Right cardiac atrium (tissue), 5 donors: ENCODE data around the gene MFSD12. TPM values are rescaled to one million over a fixed set of nuclear protein-coding genes. Genes with fewer than 3 reads are reported as not detected.
"Not testable (repeated sequence)": the region's sequence is repeated elsewhere in the genome, so short reads cannot be mapped to it uniquely, and the experiment has no call there.

Experiments
- ATAC-seq, 2 donors: fragments of 200-7000 bp; cut with Tn5 transposase; one replicate each; pipeline versions ENCODE4 v1.8.0 to v1.9.1; 2020; ENCODE audit warnings: moderate library complexity in 2 of 2, mild to moderate bottlenecking in 1 of 2
- DNase-seq, 3 donors: peaks; one replicate each; pipeline ENCODE4 v3.0.0-alpha.2; 2020
- H3K27ac ChIP-seq: one replicate; pipeline ENCODE4 v1.5.1; 2013; ENCODE audit warnings: mild to moderate bottlenecking, low read length, control low read depth, moderate library complexity
- H3K27me3 ChIP-seq: one replicate; pipeline ENCODE4 v1.6.1; 2013; ENCODE audit not compliant: control insufficient read depth, insufficient read depth
- H3K4me1 ChIP-seq: one replicate; pipeline ENCODE4 v1.6.1; 2013; ENCODE audit warnings: low read length; ENCODE audit not compliant: control insufficient read depth, insufficient read depth
- H3K4me3 ChIP-seq: one replicate; pipeline ENCODE4 v1.5.1; 2013; ENCODE audit warnings: low read length, control low read depth
- H3K9me3 ChIP-seq: one replicate; pipeline ENCODE4 v1.6.1; 2013; ENCODE audit warnings: low read length; ENCODE audit not compliant: control insufficient read depth
- WGBS: extraction: QIAGEN DNeasy Blood & Tissue Kit; methylation state at CpG from one replicate; pipeline ENCODE4 v1.1.7; 2013; 5-methylcytosine and 5-hydroxymethylcytosine counted together
- intact Hi-C, 4 donors: fragments of 100-400 bp; cut with DNase I; formaldehyde crosslinking; loops; one replicate each; pipeline versions ENCODE4 v1.11.0 to v1.14.0; 2022 to 2023
- polyA plus RNA-seq: library from polyadenylated mRNA; stranded (reverse); fragments of 200-250 nt; gene quantifications from one replicate; pipeline ENCODE4 v1.2.3, GENCODE V29; 2013
- total RNA-seq, 4 donors: library from RNA; stranded (reverse); fragmentation: NEBNext Ultra II Directional; extraction: Animal tissue kit (Norgen Biotek cat#: 25700); gene quantifications; one replicate each; pipeline ENCODE4 v1.2.1, GENCODE V29; 2021
- donor health status: healthy with polysubstance abuse.
- donor health status: DM: no; HTN: yes; CAD: no.
- donor health status: DM: no; HTN: no; CAD: no.
- donor health status: DM: no; HTN: yes; CAD: no; lungs with severe emphysema.
- donor health status: DM: yes; HTN: yes; CAD: no.

Gene MFSD12
- total and polyA plus RNA-seq, 5 donors, result 20.6 to 31.7 (median 29.4) TPM

GRCh38 chr19:3509566-3509989 is 47.8 kb downstream of the MFSD12 start:
- Histone ChIP-seq H3K4me1 (peaks cover 4% of the 10 kb centered on the region), H3K9me3 (no peaks in the 10 kb centered on the region), H3K4me3 (no peak overlapping the region), H3K27ac (no peak overlapping the region), H3K27me3 (no peaks in the 10 kb centered on the region)
- 86% methylated on average over 15 of the region's 15 CpGs for WGBS
- ATAC-seq (no peak), DNase-seq (no peak)
- intact Hi-C loops, result no loop called here

DNA sequence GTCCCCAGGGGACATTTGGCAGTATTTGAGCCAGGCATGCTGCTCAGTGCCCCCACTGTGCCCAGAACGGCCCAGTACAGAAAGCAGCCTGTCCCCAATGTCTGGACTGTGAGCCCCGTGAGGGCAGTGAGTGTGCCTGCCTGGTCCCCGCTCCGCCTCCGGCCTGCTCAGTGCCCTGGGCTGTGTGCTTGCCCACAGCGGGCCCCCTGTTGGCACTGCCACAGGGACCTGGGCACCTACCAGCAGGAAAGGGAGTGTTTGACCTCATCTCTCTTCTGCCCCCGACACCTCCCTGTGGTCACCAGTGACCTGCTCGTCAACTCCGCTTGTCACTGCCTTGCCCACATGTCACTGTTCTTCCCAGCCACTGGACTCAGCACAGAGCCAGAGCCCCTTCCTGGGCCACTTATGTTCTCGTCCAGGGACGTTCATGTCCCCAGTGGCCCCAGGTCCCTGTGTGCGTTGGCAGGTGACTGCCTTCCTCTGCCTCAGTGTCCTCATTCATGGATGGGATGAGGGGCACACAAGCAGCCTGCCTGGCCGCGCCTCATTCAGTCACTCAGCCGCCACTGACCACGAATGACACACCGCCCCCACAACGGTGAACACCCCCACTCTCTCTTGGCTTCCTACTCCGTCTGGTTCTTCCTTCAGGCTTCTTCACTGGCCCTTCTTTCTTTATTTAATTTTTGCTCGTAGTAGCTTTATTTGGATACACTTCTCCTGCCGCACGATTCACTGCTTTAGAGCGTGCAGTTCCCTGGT is 48.4 kb downstream of the MFSD12 start:
- H3K9me3 ChIP-seq, result no peaks in the 10 kb centered on the region
- peak in 1 of 3 donors; percentile 52 for DNase-seq
- H3K27me3 ChIP-seq, result no peaks in the 10 kb centered on the region
- WGBS, result 79% methylated on average over 23 of the region's 23 CpGs
- H3K4me1 ChIP-seq, result peaks cover 4% of the 10 kb centered on the region
- H3K27ac ChIP-seq, result no peak overlapping the region
- ATAC-seq, result no peak
- no peak overlapping the region for H3K4me3 ChIP-seq
- intact Hi-C loops, result no loop called here

DNA sequence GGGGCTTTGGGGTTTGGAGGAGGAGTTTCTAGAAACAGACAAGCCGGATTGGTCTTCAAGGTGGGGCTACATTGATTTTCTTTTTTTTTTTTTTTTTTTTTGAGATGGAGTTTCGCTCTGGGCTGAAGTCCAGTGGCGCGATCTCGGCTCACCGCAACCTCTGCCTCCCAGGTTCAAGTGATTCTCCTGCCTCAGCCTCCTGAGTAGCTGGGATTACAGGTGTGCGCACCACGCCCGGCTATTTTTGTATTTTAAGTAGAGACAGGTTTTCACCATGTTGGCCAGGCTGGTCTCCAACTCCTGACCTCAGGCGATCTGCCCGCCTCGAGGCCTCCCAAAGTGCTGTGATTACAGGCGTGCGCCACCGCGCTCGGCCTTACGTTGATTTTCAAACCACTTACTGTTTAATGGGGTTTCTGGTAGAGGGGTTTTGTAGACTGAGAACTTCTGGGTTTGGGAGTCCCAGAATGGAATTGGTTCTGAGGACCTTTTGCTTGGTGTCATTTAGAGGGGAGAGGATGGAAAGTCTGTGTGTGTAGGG is 49.2 kb downstream of the MFSD12 start:
- H3K4me3 ChIP-seq, intact Hi-C loops, H3K27ac ChIP-seq, DNase-seq, H3K4me1 ChIP-seq, ATAC-seq, H3K9me3 ChIP-seq, H3K27me3 ChIP-seq: not testable (repeated sequence)
- WGBS, result 95% methylated on average over 18 of the region's 18 CpGs

DNA sequence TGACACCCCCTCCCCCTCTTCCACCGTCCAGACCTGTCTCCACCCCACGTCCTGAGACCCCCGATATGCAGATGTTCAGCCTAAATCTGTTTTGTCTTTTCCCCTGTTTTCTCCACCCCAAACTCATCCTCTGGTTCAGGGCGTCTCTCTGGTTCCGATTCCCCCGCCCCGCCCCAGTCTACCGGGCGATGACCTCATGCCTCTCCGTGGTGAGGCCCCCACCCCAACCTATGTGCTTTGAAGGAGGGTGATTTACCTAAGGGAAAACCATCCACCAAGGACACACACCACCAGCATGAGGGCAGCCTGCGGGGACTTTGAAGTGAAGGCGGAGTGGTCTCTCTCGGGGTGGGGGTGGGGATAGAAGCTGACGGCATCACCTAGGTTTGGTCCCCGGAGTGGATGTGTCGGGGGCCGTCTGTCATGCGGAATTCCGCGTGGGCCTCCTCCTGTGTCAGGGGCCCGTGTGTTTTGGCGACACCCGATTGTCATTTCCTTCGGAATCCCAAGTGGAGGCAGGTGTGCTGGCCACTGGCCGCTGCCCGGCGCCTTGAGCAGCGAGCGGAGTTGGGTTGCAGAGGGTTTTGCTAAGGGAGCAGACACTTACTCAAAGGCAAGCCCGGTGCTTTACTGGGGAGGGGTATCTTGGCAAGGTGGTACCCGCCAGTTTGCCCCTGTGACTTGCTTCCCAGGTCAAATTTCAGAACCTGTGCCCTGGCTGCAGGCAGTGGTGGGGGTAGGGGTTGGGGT is 49.8 kb downstream of the MFSD12 start:
- 29% methylated on average over 31 of the region's 31 CpGs for WGBS
- no peak for DNase-seq
- Histone ChIP-seq H3K4me3 (peak overlapping the region; percentile 98), H3K9me3 (no peaks in the 10 kb centered on the region), H3K4me1 (no peaks in the 10 kb centered on the region), H3K27ac (no peak overlapping the region), H3K27me3 (no peaks in the 10 kb centered on the region)
- ATAC-seq, result peak in 1 of 2 donors; percentile 2
- intact Hi-C loops, result no loop called here

GRCh38 chr19:3506384-3507340 is 50.7 kb downstream of the MFSD12 start:
- ATAC-seq, result peak; percentile 3 to 4

DNA sequence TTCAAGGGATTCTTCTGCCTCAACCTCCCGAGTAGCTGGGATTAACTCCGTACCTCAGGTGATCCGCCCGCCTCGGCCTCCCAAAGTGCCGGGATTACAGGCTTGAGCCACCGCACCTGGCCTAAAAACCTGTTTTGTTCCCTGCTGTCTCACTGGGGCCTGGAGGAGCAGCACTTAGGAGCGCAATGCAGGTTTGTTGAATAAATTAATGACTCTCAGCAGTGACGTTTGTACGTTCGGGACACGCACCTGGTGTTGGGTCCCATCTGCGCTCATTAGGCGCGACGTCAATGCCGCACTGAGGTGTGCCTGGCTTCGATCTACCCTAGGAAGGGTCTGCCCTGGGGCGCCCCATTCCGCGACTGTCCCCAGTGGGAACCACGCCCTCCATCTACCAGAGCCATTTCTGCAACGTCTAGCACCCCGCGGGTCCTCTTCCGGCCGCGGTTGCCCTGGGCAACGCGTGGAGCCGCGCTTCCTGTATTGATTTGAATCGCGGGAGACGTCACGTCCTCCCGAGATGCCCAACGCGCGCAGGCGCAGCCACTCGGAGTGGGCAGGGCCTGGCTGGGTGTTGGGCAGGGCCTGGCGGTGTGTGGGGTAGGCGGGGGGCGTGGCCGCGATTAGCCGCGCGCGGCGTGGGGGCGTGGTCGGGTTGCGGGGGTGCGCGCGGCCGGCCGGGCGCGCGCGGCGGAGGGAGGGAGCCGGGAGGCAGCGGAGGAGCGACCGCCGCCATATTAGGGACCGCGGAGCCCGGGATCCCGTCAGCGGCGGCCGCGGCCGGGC is 51.6 kb downstream of the MFSD12 start, which contains the start of gene FZR1:
Gene FZR1 (plus strand): TSS at position 714 of the 786 bp plus-strand sequence. CDS start 16,679 bp downstream, outside the sequence.
- H3K27ac ChIP-seq, result peak within 1 kb of the TSS; percentile 57
- WGBS, result 1% methylated on average over 79 of the region's 79 CpGs
- ATAC-seq (peak; percentile 94 to 96), DNase-seq (peak; percentile 99 to 100 (median 100))
- intact Hi-C loops, result no loop called here
- H3K27me3 ChIP-seq, result no peaks in the 10 kb centered on the region
- peak within 1 kb of the TSS; percentile 98 for H3K4me3 ChIP-seq
- H3K9me3 ChIP-seq, result no peaks in the 10 kb centered on the region
- no peaks in the 10 kb centered on the region for H3K4me1 ChIP-seq

More at GRCh38 chr19:3506384-3507340, 50.7 kb downstream of the MFSD12 start:
- intact Hi-C loops, result no loop called here
- DNase-seq, result peak in 1 of 3 donors; percentile 55
- no peaks in the 10 kb centered on the region for H3K4me1 ChIP-seq
- WGBS, result under 1% methylated on average over 61 of the region's 69 CpGs
- H3K27me3 ChIP-seq, result no peaks in the 10 kb centered on the region
- H3K27ac ChIP-seq, result peak overlapping the region; percentile 57
- no peaks in the 10 kb centered on the region for H3K9me3 ChIP-seq
- peak overlapping the region; percentile 98 for H3K4me3 ChIP-seq

DNA sequence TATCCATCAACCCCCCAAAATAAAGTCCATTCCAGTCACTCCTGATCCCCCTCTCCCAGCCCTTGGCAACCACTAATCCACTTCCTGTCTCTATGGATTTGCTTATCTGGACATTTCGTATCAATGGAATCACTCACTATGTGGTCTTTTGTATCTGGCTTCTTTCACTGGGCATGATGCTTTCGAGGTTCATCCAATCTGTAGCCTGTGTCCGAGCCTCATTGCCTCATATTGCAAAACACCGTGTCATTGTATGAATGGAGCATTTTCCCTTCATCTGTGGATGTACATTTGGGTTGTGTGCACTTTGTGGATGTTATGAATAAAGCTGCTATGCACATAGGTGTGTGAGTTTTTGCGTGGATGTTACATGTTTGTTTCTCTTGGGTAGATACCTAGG is 52.7 kb downstream of the MFSD12 start:
- no peaks in the 10 kb centered on the region for H3K9me3 ChIP-seq
- DNase-seq (no peak), ATAC-seq (no peak)
- peaks cover 1% of the 10 kb centered on the region for H3K4me1 ChIP-seq
- H3K27me3 ChIP-seq, result no peaks in the 10 kb centered on the region
- intact Hi-C loops, result no loop called here
- H3K27ac ChIP-seq, result no peak overlapping the region
- 71% methylated on average over 5 of the region's 5 CpGs for WGBS
- H3K4me3 ChIP-seq, result no peak overlapping the region

- Histone ChIP-seq H3K27me3 (no peaks in the 10 kb centered on the region), H3K27ac (no peak overlapping the region), H3K4me3 (no peak overlapping the region), H3K4me1 (peaks cover 2% of the 10 kb centered on the region), H3K9me3 (no peaks in the 10 kb centered on the region)
- intact Hi-C loops, result no loop called here
- no peak for DNase-seq
- no peak for ATAC-seq
- 69% methylated on average over 13 of the region's 13 CpGs for WGBS
These were observed 54.3 kb downstream of the MFSD12 start for GRCh38 chr19:3503036-3503572.

- WGBS, result 92% methylated on average over 3 of the region's 3 CpGs
- intact Hi-C loops, result no loop called here
- H3K4me3 ChIP-seq, result no peak overlapping the region
- no peaks in the 10 kb centered on the region for H3K9me3 ChIP-seq
- no peaks in the 10 kb centered on the region for H3K27me3 ChIP-seq
- ATAC-seq, result no peak
- peaks cover 2% of the 10 kb centered on the region for H3K4me1 ChIP-seq
- H3K27ac ChIP-seq, result no peak overlapping the region
- DNase-seq, result no peak
These were observed 55.6 kb downstream of the MFSD12 start for GRCh38 chr19:3501780-3502179.
